Panc1 (cell line): Measurements from ENCODE around the gene ZCCHC7. TPM values are rescaled to one million over a fixed set of nuclear protein-coding genes. Genes with fewer than 3 reads are reported as not detected.
A peak's percentile ranks its signal among the peaks of the same experiment; 100 is the strongest.

Source experiments
- ATAC-seq: fragments of 200-7000 bp; cut with Tn5 transposase; 2 replicates; pipeline ENCODE4 v1.9.1; 2020; ENCODE audit warnings: mild to moderate bottlenecking, moderate library complexity
- BruUV-seq: library from RNA; stranded (reverse); fragments of 400-500 nt; replicated peaks from 2 replicates; lab custom pipeline; 2021; lab: Mats Ljungman, UMichigan
- CTCF ChIA-PET: fragments of 300-600 bp; sonication (Branson Sonifier 250); formaldehyde crosslinking; loops from one replicate; lab custom pipeline; 2022; ENCODE audit warnings: antibody characterized with exemption; lab: Charles Lee
- POLR2A ChIA-PET: fragments of 300-600 bp; sonication (Branson Sonifier 250); formaldehyde crosslinking; loops from one replicate; lab custom pipeline; 2022; ENCODE audit warnings: antibody characterized with exemption; lab: Charles Lee
- DNase-seq: peaks from one replicate; pipeline ENCODE4 v3.0.0-alpha.2; 2010; ENCODE audit warnings: low read depth, low spot score
- H3K27ac ChIP-seq: 2 replicates; pipeline ENCODE4 v1.5.1; 2011; ENCODE audit warnings: mild to moderate bottlenecking, low read length, inconsistent platforms
- H3K27me3 ChIP-seq: fragments of 200-500 bp; sonication (Bioruptor generic); 2 replicates; pipeline ENCODE4 v1.6.0; 2014; ENCODE audit warnings: low read length, inconsistent platforms; ENCODE audit not compliant: control insufficient read depth, insufficient read depth
- H3K36me3 ChIP-seq: fragments of 200-500 bp; sonication (Bioruptor generic); 2 replicates; pipeline ENCODE4 v1.5.1; 2014; ENCODE audit warnings: inconsistent platforms, mild to moderate bottlenecking, low read length, moderate library complexity; ENCODE audit not compliant: control insufficient read depth, insufficient read depth
- H3K4me1 ChIP-seq: 2 replicates; pipeline ENCODE4 v1.5.1; 2011; ENCODE audit warnings: inconsistent platforms, mild to moderate bottlenecking, low read length, moderate library complexity; ENCODE audit not compliant: control insufficient read depth, insufficient read depth
- H3K4me3 ChIP-seq, 2 experiments: 2 replicates each; pipeline ENCODE4 v1.5.1; 2011 to 2012; ENCODE audit warnings: low read depth in 2 of 2, low read length in 2 of 2, mild to moderate bottlenecking in 2 of 2, inconsistent platforms in 1 of 2, moderate library complexity in 1 of 2
- H3K9me3 ChIP-seq: fragments of 200-500 bp; sonication (Bioruptor generic); 2 replicates; pipeline ENCODE4 v1.5.1; 2014; ENCODE audit warnings: low read depth, mild to moderate bottlenecking, inconsistent platforms, low read length, moderate library complexity; ENCODE audit not compliant: control insufficient read depth, insufficient read depth
- CTCF ChIP-seq: fragments of 450-650 bp; IDR thresholded peaks from 2 replicates; pipeline ENCODE4 v1.5.1; 2017; ENCODE audit warnings: mild to moderate bottlenecking
- POLR2AphosphoS5 ChIP-seq: IDR thresholded peaks from 2 replicates; pipeline ENCODE4 v1.6.1; 2012; ENCODE audit warnings: mild to moderate bottlenecking, low read depth, low read length, moderate library complexity
- SIN3A ChIP-seq: IDR thresholded peaks from 2 replicates; pipeline ENCODE4 v1.6.1; 2012; ENCODE audit warnings: low read depth, mild to moderate bottlenecking, low read length, moderate library complexity, borderline replicate concordance; ENCODE audit not compliant: insufficient read depth
- TCF7L2 ChIP-seq: IDR thresholded peaks from 2 replicates; pipeline ENCODE4 v1.6.1; 2011; ENCODE audit warnings: mild to moderate bottlenecking, low read depth, low read length, inconsistent platforms
- in situ Hi-C: cut with HindIII; loops from 2 replicates; pipeline ENCODE4 v1.10.0; 2016; ENCODE audit warnings: low sequenced_read_pairs, low pct_unique_long_range_greater_than_20kb
- intact Hi-C: fragments of 100-400 bp; cut with micrococcal nuclease; formaldehyde crosslinking; loops from one replicate; pipeline ENCODE4 v1.10.0; 2022; ENCODE audit not compliant: unreplicated experiment
- total RNA-seq: library from RNA; stranded (reverse); gene quantifications from one replicate; pipeline ENCODE4 v1.2.1, GENCODE V29; 2021; ENCODE audit not compliant: unreplicated experiment
- TF ChIP-seq, protein P1 (sequence below), 2 experiments: IDR thresholded peaks; 2 replicates each; pipeline ENCODE4 v1.6.1; 2011 to 2012; ENCODE audit warnings: low read depth in 2 of 2, control low read depth in 1 of 2, low read length in 1 of 2, mild to moderate bottlenecking in 1 of 2, moderate library complexity in 1 of 2; ENCODE audit not compliant: insufficient read depth in 1 of 2

The ZCCHC7 gene
- total RNA-seq, 1 experiment from 2014 or later = 43.7 TPM

- Histone ChIP-seq H3K9me3 (no peaks in the 10 kb centered on the region), H3K4me3 (no peak overlapping the region), H3K36me3 (no peaks in the 10 kb centered on the region), H3K27ac (no peak overlapping the region), H3K4me1 (no peaks in the 10 kb centered on the region), H3K27me3 (no peaks in the 10 kb centered on the region)
- in situ Hi-C loops = no loop called here
- no peak for DNase-seq
- TF ChIP-seq TCF7L2 = no peak
- no peak for TF ChIP-seq SIN3A
- TF ChIP-seq, protein P1, sequence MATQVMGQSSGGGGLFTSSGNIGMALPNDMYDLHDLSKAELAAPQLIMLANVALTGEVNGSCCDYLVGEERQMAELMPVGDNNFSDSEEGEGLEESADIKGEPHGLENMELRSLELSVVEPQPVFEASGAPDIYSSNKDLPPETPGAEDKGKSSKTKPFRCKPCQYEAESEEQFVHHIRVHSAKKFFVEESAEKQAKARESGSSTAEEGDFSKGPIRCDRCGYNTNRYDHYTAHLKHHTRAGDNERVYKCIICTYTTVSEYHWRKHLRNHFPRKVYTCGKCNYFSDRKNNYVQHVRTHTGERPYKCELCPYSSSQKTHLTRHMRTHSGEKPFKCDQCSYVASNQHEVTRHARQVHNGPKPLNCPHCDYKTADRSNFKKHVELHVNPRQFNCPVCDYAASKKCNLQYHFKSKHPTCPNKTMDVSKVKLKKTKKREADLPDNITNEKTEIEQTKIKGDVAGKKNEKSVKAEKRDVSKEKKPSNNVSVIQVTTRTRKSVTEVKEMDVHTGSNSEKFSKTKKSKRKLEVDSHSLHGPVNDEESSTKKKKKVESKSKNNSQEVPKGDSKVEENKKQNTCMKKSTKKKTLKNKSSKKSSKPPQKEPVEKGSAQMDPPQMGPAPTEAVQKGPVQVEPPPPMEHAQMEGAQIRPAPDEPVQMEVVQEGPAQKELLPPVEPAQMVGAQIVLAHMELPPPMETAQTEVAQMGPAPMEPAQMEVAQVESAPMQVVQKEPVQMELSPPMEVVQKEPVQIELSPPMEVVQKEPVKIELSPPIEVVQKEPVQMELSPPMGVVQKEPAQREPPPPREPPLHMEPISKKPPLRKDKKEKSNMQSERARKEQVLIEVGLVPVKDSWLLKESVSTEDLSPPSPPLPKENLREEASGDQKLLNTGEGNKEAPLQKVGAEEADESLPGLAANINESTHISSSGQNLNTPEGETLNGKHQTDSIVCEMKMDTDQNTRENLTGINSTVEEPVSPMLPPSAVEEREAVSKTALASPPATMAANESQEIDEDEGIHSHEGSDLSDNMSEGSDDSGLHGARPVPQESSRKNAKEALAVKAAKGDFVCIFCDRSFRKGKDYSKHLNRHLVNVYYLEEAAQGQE (IDR thresholded peaks at IDR 0.05; ENCODE audit: insufficient read depth in 1 of 2, low read depth in 2 of 2, low read length in 1 of 2) = no peak
- no peak for TF ChIP-seq POLR2AphosphoS5
- no peak for TF ChIP-seq CTCF
- BruUV-seq = TSS peak; percentile 15
- intact Hi-C loops = loop anchor here (1.0 kb wide), 1 partner anchor 45 kb away; the partner anchor contains the start of gene ZCCHC7
- ChIA-PET POLR2A (no interaction called here), CTCF (no interaction called here)
- no peak for ATAC-seq
Observed at GRCh38 chr9:37165644-37166043, 45.3 kb downstream of the ZCCHC7 start.

DNA sequence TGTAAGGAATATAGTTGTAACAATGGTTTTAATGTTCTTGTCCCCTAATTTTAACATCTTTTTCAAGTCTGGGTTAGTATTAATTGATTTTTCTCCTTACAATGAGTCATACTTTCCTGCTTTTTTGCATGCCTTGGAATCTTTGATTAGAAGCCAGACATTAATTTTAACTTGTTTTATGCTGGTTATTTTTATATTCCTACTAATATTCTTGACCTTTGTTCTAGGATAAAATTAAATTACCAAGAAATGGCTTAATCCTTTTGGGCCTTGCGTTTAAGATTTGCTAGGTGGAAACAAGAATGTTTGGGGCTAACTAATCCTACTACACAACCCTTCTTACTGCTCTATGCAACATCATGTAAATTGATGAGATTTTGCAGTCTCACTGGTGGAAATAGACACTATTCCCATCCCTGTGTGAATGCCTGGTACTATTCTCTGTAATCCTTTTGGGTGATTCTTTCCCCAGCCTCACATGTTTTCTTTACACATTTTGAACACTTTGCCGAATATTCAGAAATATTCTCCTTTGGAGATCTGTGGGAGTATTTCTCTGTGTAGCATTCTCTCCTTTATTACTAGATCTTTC, 47.2 kb downstream of the ZCCHC7 start:
- Histone ChIP-seq H3K9me3 (no peaks in the 10 kb centered on the region), H3K4me3 (no peak overlapping the region), H3K4me1 (no peaks in the 10 kb centered on the region), H3K27me3 (no peaks in the 10 kb centered on the region), H3K27ac (no peak overlapping the region), H3K36me3 (no peaks in the 10 kb centered on the region)
- in situ Hi-C loops (no loop called here), intact Hi-C loops (no loop called here)
- ChIA-PET CTCF (interaction anchor here (0.7 kb wide), 1 partner anchor 163 kb away, joined by 5 read pairs; no protein-coding TSS in a partner anchor), POLR2A (interaction anchor here (0.7 kb wide), 1 partner anchor 52 kb away, joined by 3 read pairs; no protein-coding TSS in a partner anchor)
- DNase-seq = no peak
- BruUV-seq = no TSS peak
- TF ChIP-seq POLR2AphosphoS5 = no peak
- no peak for ATAC-seq

GRCh38 chr9:37172557-37172956, 52.2 kb downstream of the ZCCHC7 start:
- H3K9me3 ChIP-seq = no peaks in the 10 kb centered on the region
- BruUV-seq = no TSS peak
- CTCF ChIA-PET = no interaction called here
- POLR2A ChIA-PET = no interaction called here
- ATAC-seq (no peak), DNase-seq (no peak)
- no peaks in the 10 kb centered on the region for H3K4me1 ChIP-seq
- H3K27me3 ChIP-seq = no peaks in the 10 kb centered on the region
- intact Hi-C loops (no loop called here), in situ Hi-C loops (no loop called here)
- TF ChIP-seq TCF7L2 (no peak), POLR2AphosphoS5 (no peak), CTCF (no peak)
- TF ChIP-seq, protein P1 (IDR thresholded peaks at IDR 0.05; ENCODE audit: insufficient read depth in 1 of 2, low read depth in 2 of 2, low read length in 1 of 2) = no peak
- H3K27ac ChIP-seq = no peak overlapping the region
- no peak overlapping the region for H3K4me3 ChIP-seq
- no peaks in the 10 kb centered on the region for H3K36me3 ChIP-seq
